RWPE1 (cell line): ENCODE measurements around the gene STX18.
"Not testable (repeated sequence)": the region's sequence is repeated elsewhere in the genome, so short reads cannot be mapped to it uniquely, and the experiment has no call there.

Experiments
- CTCF ChIA-PET: fragments of 350-600 bp; sonication (Branson Sonifier 250); formaldehyde crosslinking; extraction: SDS; loops from one replicate; lab custom pipeline; 2021; lab: Yijun Ruan, JAX
- POLR2A ChIA-PET: fragments of 400-600 bp; formaldehyde crosslinking; extraction: SDS; loops from one replicate; lab custom pipeline; 2020; ENCODE audit warnings: antibody characterized with exemption; ENCODE audit not compliant: low non-redundant PET; lab: Yijun Ruan, JAX
- DNase-seq: peaks from one replicate; pipeline ENCODE4 v3.0.0; 2012; ENCODE audit warnings: low spot score
- H3K27ac ChIP-seq: fragments of 450-650 bp; 2 replicates; pipeline ENCODE4 v1.5.1; 2017
- CTCF ChIP-seq: fragments of 450-650 bp; conservative IDR thresholded peaks from 2 replicates; pipeline ENCODE4 v1.5.1; 2017; ENCODE audit warnings: low read depth, mild to moderate bottlenecking

Gene STX18

GRCh38 chr4:4470208-4470607 lies 71.6 kb downstream of the STX18 start:
- CTCF ChIA-PET, result no interaction called here
- no peak for TF ChIP-seq CTCF
- POLR2A ChIA-PET, result no interaction called here
- no peak for DNase-seq
- no peak overlapping the region for H3K27ac ChIP-seq

GRCh38 chr4:4465238-4465637 lies 76.6 kb downstream of the STX18 start:
- H3K27ac ChIP-seq, DNase-seq, POLR2A ChIA-PET, CTCF ChIA-PET: not testable (repeated sequence)

GRCh38 chr4:4462970-4463369 lies 78.9 kb downstream of the STX18 start:
- CTCF ChIA-PET, result no interaction called here
- no peak for DNase-seq
- no peak for TF ChIP-seq CTCF
- no peak overlapping the region for H3K27ac ChIP-seq
- POLR2A ChIA-PET, result no interaction called here

- ChIA-PET POLR2A (no interaction called here), CTCF (no interaction called here)
- no peak for DNase-seq
- no peak for TF ChIP-seq CTCF
- H3K27ac ChIP-seq, result no peak overlapping the region
Observed at GRCh38 chr4:4461850-4462249, 80.0 kb downstream of the STX18 start.

GRCh38 chr4:4461178-4461577 lies 80.7 kb downstream of the STX18 start:
- TF ChIP-seq CTCF, result no peak
- ChIA-PET POLR2A (no interaction called here), CTCF (no interaction called here)
- H3K27ac ChIP-seq, result no peak overlapping the region
- no peak for DNase-seq

- no peak for DNase-seq
- POLR2A ChIA-PET, result no interaction called here
- no peak for TF ChIP-seq CTCF
- no peak overlapping the region for H3K27ac ChIP-seq
- CTCF ChIA-PET, result no interaction called here
Observed at GRCh38 chr4:4460759-4461158, 81.1 kb downstream of the STX18 start.

GRCh38 chr4:4459181-4459580 lies 82.7 kb downstream of the STX18 start:
- ChIA-PET CTCF (no interaction called here), POLR2A (no interaction called here)

More at GRCh38 chr4:4459181-4459580, 82.7 kb downstream of the STX18 start:
- no peak for DNase-seq
- H3K27ac ChIP-seq, result no peak overlapping the region
- no peak for TF ChIP-seq CTCF
